Astrocyte of the spinal cord (primary cell): Measurements from ENCODE around the gene TMCC2.

Source experiments
- DNase-seq: peaks from one replicate; pipeline ENCODE4 v3.0.0; 2011; ENCODE audit warnings: low read depth, low spot score
- H3K4me3 ChIP-seq: 2 replicates; pipeline ENCODE4 v1.5.1; 2011; ENCODE audit warnings: low read depth, mild to moderate bottlenecking, low read length, moderate library complexity
- in situ Hi-C: cut with HindIII; loops from 2 replicates; pipeline ENCODE4 v1.10.0; 2017; ENCODE audit warnings: low sequenced_read_pairs
- TF ChIP-seq, protein P1 (sequence below): IDR thresholded peaks from 2 replicates; pipeline ENCODE4 v1.5.1; 2012; ENCODE audit warnings: low read depth, mild to moderate bottlenecking, low read length, inconsistent platforms

The TMCC2 gene

DNA sequence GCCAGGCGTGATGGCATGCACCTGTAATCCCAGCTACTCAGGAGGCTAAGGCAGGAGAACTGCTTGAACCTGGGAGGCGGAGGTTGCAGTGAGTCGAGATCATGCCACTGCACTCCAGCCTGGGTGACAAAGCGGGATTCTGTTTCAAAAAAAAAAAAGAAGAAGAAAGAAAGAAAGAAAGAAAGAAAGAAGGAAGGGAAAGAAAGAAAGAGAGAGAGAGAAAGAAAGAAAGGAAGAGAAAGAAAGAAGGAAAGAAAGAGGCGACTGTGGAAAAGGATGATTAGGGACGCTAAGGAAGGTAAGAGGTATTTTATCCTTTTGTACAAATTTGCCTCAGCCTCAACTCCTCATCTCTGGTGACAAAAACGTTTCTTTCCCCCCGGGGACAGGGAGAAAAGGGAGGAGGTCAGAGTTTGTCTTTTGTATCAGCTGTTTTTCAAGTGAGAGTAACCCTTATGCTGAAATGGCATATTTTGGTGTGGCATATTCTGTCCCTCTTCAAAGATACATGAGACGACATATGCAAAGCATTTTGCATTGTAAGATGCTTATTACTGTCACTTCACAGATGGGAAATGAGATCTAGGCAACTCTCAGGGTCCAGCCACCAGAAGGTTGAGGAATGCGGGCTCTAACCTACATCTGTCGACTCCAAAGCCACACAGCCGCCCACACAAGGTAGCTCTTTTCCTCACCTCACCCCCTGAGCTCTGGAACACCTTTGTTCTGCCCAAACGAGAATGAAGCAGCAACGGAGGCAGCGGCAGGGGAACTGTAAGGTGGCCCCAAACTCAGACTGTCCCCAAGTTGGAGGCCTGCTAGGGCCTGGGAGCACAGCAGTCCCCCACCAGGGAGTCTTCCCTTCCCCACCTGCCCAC is 55.8 kb downstream of the TMCC2 start:
- H3K4me3 ChIP-seq, result no peak overlapping the region
- in situ Hi-C loops, result no loop called here
- no peak for DNase-seq
- TF ChIP-seq, protein P1, sequence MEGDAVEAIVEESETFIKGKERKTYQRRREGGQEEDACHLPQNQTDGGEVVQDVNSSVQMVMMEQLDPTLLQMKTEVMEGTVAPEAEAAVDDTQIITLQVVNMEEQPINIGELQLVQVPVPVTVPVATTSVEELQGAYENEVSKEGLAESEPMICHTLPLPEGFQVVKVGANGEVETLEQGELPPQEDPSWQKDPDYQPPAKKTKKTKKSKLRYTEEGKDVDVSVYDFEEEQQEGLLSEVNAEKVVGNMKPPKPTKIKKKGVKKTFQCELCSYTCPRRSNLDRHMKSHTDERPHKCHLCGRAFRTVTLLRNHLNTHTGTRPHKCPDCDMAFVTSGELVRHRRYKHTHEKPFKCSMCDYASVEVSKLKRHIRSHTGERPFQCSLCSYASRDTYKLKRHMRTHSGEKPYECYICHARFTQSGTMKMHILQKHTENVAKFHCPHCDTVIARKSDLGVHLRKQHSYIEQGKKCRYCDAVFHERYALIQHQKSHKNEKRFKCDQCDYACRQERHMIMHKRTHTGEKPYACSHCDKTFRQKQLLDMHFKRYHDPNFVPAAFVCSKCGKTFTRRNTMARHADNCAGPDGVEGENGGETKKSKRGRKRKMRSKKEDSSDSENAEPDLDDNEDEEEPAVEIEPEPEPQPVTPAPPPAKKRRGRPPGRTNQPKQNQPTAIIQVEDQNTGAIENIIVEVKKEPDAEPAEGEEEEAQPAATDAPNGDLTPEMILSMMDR, result no peak

DNA sequence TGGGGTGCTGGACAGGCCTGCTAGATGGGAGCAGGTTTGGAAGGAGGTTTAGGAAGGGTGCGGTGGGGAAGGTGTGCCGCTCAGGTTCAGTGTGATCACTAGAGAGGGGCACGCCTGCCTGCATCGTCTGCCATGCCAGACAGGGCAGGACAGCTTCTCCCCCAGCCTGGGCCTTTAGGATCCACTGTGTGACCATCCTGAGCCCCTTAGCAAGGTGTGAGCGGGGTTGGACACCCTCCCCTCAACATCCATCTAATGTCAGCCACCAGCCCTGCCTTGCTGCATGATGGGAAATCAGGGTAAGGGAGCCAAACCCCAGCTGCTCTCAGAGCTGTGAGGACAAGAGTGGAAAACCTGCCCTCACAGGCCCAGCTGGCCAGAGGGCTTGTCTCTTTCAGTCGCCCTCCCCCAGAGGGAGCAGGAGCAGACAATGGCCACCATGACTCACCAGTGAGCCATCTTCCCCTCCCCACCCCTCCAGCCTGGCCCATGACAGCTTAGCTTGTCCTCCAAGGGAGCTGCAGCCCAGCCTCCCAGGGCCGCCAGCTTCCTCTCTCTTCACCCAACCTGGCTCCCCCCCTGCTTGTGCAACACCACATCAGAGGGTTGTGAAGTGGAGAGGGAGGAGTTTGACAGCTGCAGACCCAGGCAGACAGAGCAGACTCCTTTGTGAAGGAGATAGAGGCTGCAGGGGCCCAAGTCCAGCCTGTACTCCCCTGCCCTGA is 56.8 kb downstream of the TMCC2 start:
- TF ChIP-seq, protein P1, result no peak
- DNase-seq, result peak; percentile 99
- in situ Hi-C loops, result no loop called here
- H3K4me3 ChIP-seq, result no peak overlapping the region

DNA sequence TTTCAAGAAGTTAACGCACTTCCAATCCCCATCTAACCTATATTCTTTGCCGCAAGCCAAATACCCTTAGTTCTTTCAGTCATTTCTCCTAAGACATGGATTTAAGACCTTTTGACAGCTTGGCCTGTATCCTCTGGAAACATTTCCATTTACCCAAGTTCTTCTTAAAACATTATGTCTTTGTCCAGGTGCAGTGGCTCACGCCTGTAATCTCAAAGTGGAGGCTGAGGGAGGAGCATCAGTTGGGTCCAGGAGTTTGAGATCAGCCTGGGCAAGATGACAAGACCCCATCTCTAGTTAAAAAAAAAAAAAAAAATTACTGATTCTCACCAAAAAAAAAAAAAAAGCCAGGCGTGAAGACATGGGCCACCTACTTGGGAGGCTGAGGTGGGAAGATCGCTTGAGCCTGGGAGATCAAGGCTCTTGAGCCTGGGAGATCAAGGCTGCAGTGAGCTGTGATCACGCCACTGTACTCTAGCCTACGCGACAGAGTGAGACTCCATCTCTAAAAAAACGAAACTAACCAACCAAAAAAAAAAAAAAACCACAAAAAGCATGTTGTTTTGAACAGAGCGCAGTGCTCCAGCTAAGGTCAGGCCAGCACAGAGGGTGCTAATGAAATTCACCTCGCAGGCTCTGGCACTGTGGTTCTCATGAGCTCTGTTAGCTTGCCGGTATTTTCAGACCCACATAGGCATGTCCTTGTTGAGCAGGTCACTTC is 57.8 kb downstream of the TMCC2 start:
- DNase-seq, result peak; percentile 70
- TF ChIP-seq, protein P1, result no peak
- in situ Hi-C loops, result no loop called here
- H3K4me3 ChIP-seq, result no peak overlapping the region

DNA sequence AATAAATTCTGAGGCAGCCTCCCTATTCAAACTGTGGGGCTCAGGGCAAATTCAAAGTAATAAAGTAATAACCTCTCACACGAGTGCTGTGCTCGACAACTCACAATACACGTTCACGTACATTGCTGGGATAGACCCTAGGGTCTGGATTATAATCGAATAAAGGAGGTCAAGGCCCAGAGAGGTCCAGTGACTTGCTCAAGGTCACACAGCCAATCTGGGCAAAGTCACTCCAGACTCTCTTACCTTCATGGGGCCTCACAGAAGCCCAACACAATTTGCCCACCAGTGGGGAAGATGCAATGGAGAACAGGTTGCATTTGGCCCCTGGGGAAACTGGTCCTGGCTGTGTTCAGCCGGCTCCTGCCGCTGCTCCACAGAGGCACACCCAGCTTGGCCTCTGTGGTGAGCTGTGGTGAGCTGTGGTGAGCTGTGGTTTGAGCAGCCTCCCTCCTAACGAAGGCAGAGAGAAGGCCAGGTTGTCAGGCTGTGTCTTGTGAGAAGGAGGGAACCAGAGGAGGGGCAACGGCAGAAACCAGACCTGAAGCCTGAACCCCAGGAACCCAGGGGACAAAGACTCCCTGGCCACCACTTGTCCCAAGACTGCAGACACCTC is 58.7 kb downstream of the TMCC2 start:
- no peak overlapping the region for H3K4me3 ChIP-seq
- in situ Hi-C loops, result no loop called here
- DNase-seq, result peak; percentile 83
- TF ChIP-seq, protein P1, result no peak

DNA sequence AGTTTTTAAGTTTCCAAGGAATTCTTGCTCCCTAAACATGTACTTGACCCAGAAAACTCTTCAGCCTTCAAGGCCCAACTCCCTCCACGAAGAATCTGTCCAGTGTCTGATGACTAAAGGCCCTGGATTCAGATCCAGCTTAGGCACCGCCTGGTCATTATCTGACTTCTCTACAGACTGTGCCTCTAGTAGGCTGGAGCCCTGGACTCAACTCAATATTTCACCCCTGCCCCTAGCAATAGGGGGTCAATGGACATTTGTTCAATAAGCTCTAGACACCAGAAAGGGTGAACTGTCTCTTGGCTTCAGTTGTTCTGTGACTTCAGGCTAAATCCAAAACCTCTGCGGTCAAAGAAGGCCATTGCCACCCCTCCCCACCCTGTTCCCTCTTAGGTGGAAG is 59.3 kb downstream of the TMCC2 start:
- in situ Hi-C loops, result no loop called here
- no peak overlapping the region for H3K4me3 ChIP-seq
- DNase-seq, result no peak
- TF ChIP-seq, protein P1, result no peak
